Effector CD4-positive, alpha-beta T cell (primary cell): ENCODE results near the gene CDKN1C.

ENCODE experiments used
- DNase-seq: peaks from one replicate; pipeline ENCODE4 v3.0.0-alpha.2; 2020
- total RNA-seq: gene quantifications from one replicate; lab custom pipeline; 2026; lab: John Stamatoyannopoulos, UW

CDKN1C gene
- total RNA-seq: 10.9 reads per million, percentile 33 among the genes with 10 or more reads in this experiment

GRCh38 chr11:2885678-2886081 is at the start of gene CDKN1C:
TSS of gene CDKN1C (minus strand) at chr11:2885775. CDS start at chr11:2885456, 319 bp downstream.
- peak; percentile 76 for DNase-seq

GRCh38 chr11:2934611-2935239 is 49.1 kb upstream of the CDKN1C start:
- DNase-seq: no peak

GRCh38 chr11:2934021-2934550 is 48.5 kb upstream of the CDKN1C start:
- no peak for DNase-seq

- DNase-seq: peak; percentile 24
These were observed 47.9 kb upstream of the CDKN1C start for GRCh38 chr11:2933375-2934020.

GRCh38 chr11:2932850-2933251 is 47.3 kb upstream of the CDKN1C start:
- no peak for DNase-seq

GRCh38 chr11:2931771-2932738 is 46.5 kb upstream of the CDKN1C start:
- no peak for DNase-seq

- no peak for DNase-seq
These were observed 45.8 kb upstream of the CDKN1C start for GRCh38 chr11:2931420-2931746.

GRCh38 chr11:2930704-2931419 is 45.3 kb upstream of the CDKN1C start:
- no peak for DNase-seq

GRCh38 chr11:2929950-2930703 is 44.6 kb upstream of the CDKN1C start:
- no peak for DNase-seq

- peak; percentile 25 for DNase-seq
These were observed 44.0 kb upstream of the CDKN1C start for GRCh38 chr11:2929531-2929949.

- DNase-seq: peak; percentile 43
These were observed 43.3 kb upstream of the CDKN1C start, which contains the start of gene PHLDA2 for GRCh38 chr11:2928605-2929530. TSS of gene PHLDA2 (minus strand) at chr11:2929420. CDS start at chr11:2929364, 56 bp downstream.

- DNase-seq: no peak
These were observed 42.5 kb upstream of the CDKN1C start for GRCh38 chr11:2927851-2928604.

- DNase-seq: no peak
These were observed 41.7 kb upstream of the CDKN1C start for GRCh38 chr11:2927121-2927800.

GRCh38 chr11:2926611-2927051 is 41.1 kb upstream of the CDKN1C start:
- no peak for DNase-seq

- no peak for DNase-seq
These were observed 39.5 kb upstream of the CDKN1C start for GRCh38 chr11:2924821-2925675.

- DNase-seq: no peak
These were observed 38.8 kb upstream of the CDKN1C start for GRCh38 chr11:2924381-2924780.

- no peak for DNase-seq
These were observed 38.1 kb upstream of the CDKN1C start for GRCh38 chr11:2923446-2924375.
